CD14-positive monocyte (primary cell): ENCODE data around the gene SQSTM1. TPM values are rescaled to one million over a fixed set of nuclear protein-coding genes. Genes with fewer than 3 reads are reported as not detected.

ENCODE experiments used
- DNase-seq, 3 donors: peaks; one replicate each; pipeline ENCODE4 v3.0.0-alpha.2; 2011 to 2022
- H2AFZ ChIP-seq: 2 replicates; pipeline ENCODE4 v1.6.0; 2012; ENCODE audit warnings: mild to moderate bottlenecking, low read depth, low read length, inconsistent platforms; ENCODE audit not compliant: insufficient read depth, poor library complexity, severe bottlenecking
- H3K27ac ChIP-seq, 2 donors: 1 replicate in 1 of 2; 2 replicates in 1 of 2; pipeline ENCODE4 v1.5.1; 2012 to 2013; ENCODE audit warnings: low read length in 2 of 2, control low read depth in 1 of 2, inconsistent platforms in 1 of 2, low read depth in 1 of 2, mild to moderate bottlenecking in 1 of 2
- H3K27me3 ChIP-seq, 2 donors: one replicate each; pipeline versions ENCODE4 v1.6.0 to v1.6.1; 2011 to 2013; ENCODE audit warnings: low read length in 2 of 2; ENCODE audit not compliant: control insufficient read depth in 2 of 2, insufficient read depth in 2 of 2
- H3K36me3 ChIP-seq, 2 donors: replicated peaks in 1 of 2; 1 replicate in 1 of 2; 2 replicates in 1 of 2; pipeline versions ENCODE4 v1.5.1 to v1.6.1; 2012 to 2013; ENCODE audit warnings: low read length in 2 of 2, control low read depth in 1 of 2, inconsistent platforms in 1 of 2, mild to moderate bottlenecking in 1 of 2; ENCODE audit not compliant: insufficient read depth in 2 of 2, control insufficient read depth in 1 of 2
- H3K4me1 ChIP-seq, 2 donors: 1 replicate in 1 of 2; 2 replicates in 1 of 2; pipeline versions ENCODE4 v1.5.1 to v1.6.1; 2012 to 2013; ENCODE audit warnings: low read length in 2 of 2, control low read depth in 1 of 2, inconsistent platforms in 1 of 2, mild to moderate bottlenecking in 1 of 2, moderate library complexity in 1 of 2; ENCODE audit not compliant: insufficient read depth in 2 of 2, control insufficient read depth in 1 of 2
- H3K4me2 ChIP-seq: replicated peaks from 2 replicates; pipeline ENCODE3; 2012; ENCODE audit warnings: low read length, moderate library complexity, mild to moderate bottlenecking; ENCODE audit not compliant: poor library complexity, severe bottlenecking; ENCODE audit errors: extremely low read depth
- H3K4me3 ChIP-seq, 3 experiments: fragments of 200-600 bp in 1 of 3; sonication (generic) in 1 of 3; replicated peaks in 1 of 3; 1 replicate in 2 of 3; 2 replicates in 1 of 3; pipeline ENCODE4 v1.5.1; 2011 to 2013; ENCODE audit warnings: low read length in 3 of 3, mild to moderate bottlenecking in 3 of 3, control low read depth in 2 of 3, low read depth in 2 of 3, inconsistent platforms in 1 of 3, moderate library complexity in 1 of 3
- H3K79me2 ChIP-seq: 2 replicates; pipeline ENCODE4 v1.6.0; 2012; ENCODE audit warnings: mild to moderate bottlenecking, control low read depth, inconsistent platforms, low read length, moderate library complexity; ENCODE audit not compliant: insufficient read depth
- H3K9ac ChIP-seq: 2 replicates; pipeline ENCODE4 v1.6.0; 2017; ENCODE audit warnings: low read length, mild to moderate bottlenecking; ENCODE audit not compliant: insufficient read depth, poor library complexity, severe bottlenecking
- H3K9me3 ChIP-seq, 2 donors: replicated peaks in 1 of 2; 1 replicate in 1 of 2; 2 replicates in 1 of 2; pipeline versions ENCODE4 v1.5.1 to v1.6.1; 2012 to 2013; ENCODE audit warnings: low read length in 2 of 2, control low read depth in 1 of 2; ENCODE audit not compliant: control insufficient read depth in 1 of 2, insufficient read depth in 1 of 2
- H4K20me1 ChIP-seq: 2 replicates; pipeline ENCODE4 v1.6.0; 2012; ENCODE audit warnings: mild to moderate bottlenecking, low read length, control low read depth, moderate library complexity; ENCODE audit not compliant: insufficient read depth
- H3K27ac Mint-ChIP-seq, 7 donors: one replicate each; pipeline ENCODE4 v1.8.0; 2020; ENCODE audit warnings: mild to moderate bottlenecking in 7 of 7, mixed read lengths in 7 of 7, moderate library complexity in 6 of 7, inconsistent platforms in 2 of 7
- H3K27me3 Mint-ChIP-seq, 3 donors: one replicate each; pipeline ENCODE4 v1.8.0; 2021 to 2022; ENCODE audit warnings: low read depth in 3 of 3, mild to moderate bottlenecking in 3 of 3, mixed read lengths in 3 of 3, moderate library complexity in 3 of 3, inconsistent platforms in 1 of 3
- H3K36me3 Mint-ChIP-seq, 2 donors: one replicate each; pipeline ENCODE4 v1.8.0; 2020; ENCODE audit warnings: mixed read lengths in 2 of 2, inconsistent platforms in 1 of 2, mild to moderate bottlenecking in 1 of 2
- H3K4me1 Mint-ChIP-seq: one replicate; pipeline ENCODE4 v1.8.0; 2020; ENCODE audit warnings: mild to moderate bottlenecking, mixed read lengths
- H3K4me3 Mint-ChIP-seq, 2 donors: one replicate each; pipeline ENCODE4 v1.8.0; 2020; ENCODE audit warnings: mild to moderate bottlenecking in 2 of 2, mixed read lengths in 2 of 2, moderate library complexity in 1 of 2
- H3K9me3 Mint-ChIP-seq, 7 donors: one replicate each; pipeline ENCODE4 v1.8.0; 2020 to 2022; ENCODE audit warnings: mixed read lengths in 7 of 7, mild to moderate bottlenecking in 6 of 7, moderate library complexity in 6 of 7, inconsistent platforms in 2 of 7
- WGBS: methylation state at CpG from one replicate; pipeline ENCODE4 v1.1.5; 2013; ENCODE audit warnings: missing lambda C conversion rate; ENCODE audit not compliant: insufficient coverage; 5-methylcytosine and 5-hydroxymethylcytosine counted together
- intact Hi-C, 2 donors: fragments of 100-400 bp; cut with micrococcal nuclease; formaldehyde crosslinking; loops; one replicate each; pipeline versions ENCODE4 v1.15.0 to v1.15.1; 2023
- polyA plus RNA-seq, 3 donors: library from polyadenylated mRNA; depleted of rRNA in 1 of 3; unstranded in 2 of 3; stranded (reverse) in 1 of 3; fragments of 300-500 nt in 2 of 3; fragments of >200 nt in 1 of 3; fragmentation: Illumina TruSeq in 2 of 3; gene quantifications; 1 replicate in 2 of 3; 2 replicates in 1 of 3; pipeline ENCODE4 v1.2.3, GENCODE V29; 2012 to 2021
- TF ChIP-seq, protein P1 (sequence below): fragments of 200-600 bp; IDR thresholded peaks from one replicate; pipeline ENCODE4 v1.8.0; 2022; ENCODE audit warnings: antibody characterized with exemption, mild to moderate bottlenecking

Gene SQSTM1
- polyA plus RNA-seq, 3 donors, result 182 to 312 (median 275) TPM

DNA sequence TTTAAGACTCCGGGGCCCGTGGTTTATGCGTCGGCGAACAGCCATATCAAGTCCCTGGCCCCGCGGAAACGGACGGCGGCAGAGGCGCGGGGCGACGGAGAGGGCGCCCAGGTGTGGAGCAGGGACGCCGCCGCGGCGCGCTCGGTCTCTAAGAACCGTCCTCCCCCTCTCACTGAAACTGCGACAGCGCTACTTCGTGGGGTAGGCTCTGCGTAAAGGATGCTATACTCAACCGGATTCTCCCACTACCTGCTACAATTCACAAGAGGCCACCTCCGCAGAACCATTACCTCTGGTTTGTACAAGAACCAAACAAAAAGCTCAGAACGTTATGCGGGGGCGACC, 37.5 kb downstream of the SQSTM1 start:
- peak overlapping the region; percentile 95 to 99 for H3K4me3 Mint-ChIP-seq
- peak overlapping the region; percentile 94 for H2AFZ ChIP-seq
- intact Hi-C loops, result no loop called here
- peaks cover 10 to 11% of the 10 kb centered on the region in 2 donors for H3K36me3 Mint-ChIP-seq
- H3K4me1 Mint-ChIP-seq, result peaks cover 22% of the 10 kb centered on the region
- no peaks in the 10 kb centered on the region for H3K27me3 ChIP-seq
- WGBS, result 0% methylated on average over 32 of the region's 32 CpGs
- no peak for DNase-seq
- peaks cover 0 to 4% (median 3%) of the 10 kb centered on the region in 3 donors for H3K27me3 Mint-ChIP-seq
- peaks cover 7 to 14% of the 10 kb centered on the region in 2 donors for H3K36me3 ChIP-seq
- H3K27ac Mint-ChIP-seq, result peak overlapping the region; percentile 1 to 82 (median 66)
- H3K9ac ChIP-seq, result peak overlapping the region; percentile 69
- H3K9me3 Mint-ChIP-seq, result peaks cover 0 to 6% (median 0%) of the 10 kb centered on the region in 7 donors
- H3K27ac ChIP-seq, result no peak overlapping the region
- no peaks in the 10 kb centered on the region for H3K79me2 ChIP-seq
- no peaks in the 10 kb centered on the region for H4K20me1 ChIP-seq
- peak overlapping the region; percentile 70 to 93 (median 90) for H3K4me3 ChIP-seq
- H3K9me3 ChIP-seq, result no peaks in the 10 kb centered on the region
- TF ChIP-seq, protein P1, sequence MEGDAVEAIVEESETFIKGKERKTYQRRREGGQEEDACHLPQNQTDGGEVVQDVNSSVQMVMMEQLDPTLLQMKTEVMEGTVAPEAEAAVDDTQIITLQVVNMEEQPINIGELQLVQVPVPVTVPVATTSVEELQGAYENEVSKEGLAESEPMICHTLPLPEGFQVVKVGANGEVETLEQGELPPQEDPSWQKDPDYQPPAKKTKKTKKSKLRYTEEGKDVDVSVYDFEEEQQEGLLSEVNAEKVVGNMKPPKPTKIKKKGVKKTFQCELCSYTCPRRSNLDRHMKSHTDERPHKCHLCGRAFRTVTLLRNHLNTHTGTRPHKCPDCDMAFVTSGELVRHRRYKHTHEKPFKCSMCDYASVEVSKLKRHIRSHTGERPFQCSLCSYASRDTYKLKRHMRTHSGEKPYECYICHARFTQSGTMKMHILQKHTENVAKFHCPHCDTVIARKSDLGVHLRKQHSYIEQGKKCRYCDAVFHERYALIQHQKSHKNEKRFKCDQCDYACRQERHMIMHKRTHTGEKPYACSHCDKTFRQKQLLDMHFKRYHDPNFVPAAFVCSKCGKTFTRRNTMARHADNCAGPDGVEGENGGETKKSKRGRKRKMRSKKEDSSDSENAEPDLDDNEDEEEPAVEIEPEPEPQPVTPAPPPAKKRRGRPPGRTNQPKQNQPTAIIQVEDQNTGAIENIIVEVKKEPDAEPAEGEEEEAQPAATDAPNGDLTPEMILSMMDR, result no peak
- peaks cover 10 to 21% of the 10 kb centered on the region in 2 donors for H3K4me1 ChIP-seq
- peak overlapping the region; percentile 89 for H3K4me2 ChIP-seq

DNA sequence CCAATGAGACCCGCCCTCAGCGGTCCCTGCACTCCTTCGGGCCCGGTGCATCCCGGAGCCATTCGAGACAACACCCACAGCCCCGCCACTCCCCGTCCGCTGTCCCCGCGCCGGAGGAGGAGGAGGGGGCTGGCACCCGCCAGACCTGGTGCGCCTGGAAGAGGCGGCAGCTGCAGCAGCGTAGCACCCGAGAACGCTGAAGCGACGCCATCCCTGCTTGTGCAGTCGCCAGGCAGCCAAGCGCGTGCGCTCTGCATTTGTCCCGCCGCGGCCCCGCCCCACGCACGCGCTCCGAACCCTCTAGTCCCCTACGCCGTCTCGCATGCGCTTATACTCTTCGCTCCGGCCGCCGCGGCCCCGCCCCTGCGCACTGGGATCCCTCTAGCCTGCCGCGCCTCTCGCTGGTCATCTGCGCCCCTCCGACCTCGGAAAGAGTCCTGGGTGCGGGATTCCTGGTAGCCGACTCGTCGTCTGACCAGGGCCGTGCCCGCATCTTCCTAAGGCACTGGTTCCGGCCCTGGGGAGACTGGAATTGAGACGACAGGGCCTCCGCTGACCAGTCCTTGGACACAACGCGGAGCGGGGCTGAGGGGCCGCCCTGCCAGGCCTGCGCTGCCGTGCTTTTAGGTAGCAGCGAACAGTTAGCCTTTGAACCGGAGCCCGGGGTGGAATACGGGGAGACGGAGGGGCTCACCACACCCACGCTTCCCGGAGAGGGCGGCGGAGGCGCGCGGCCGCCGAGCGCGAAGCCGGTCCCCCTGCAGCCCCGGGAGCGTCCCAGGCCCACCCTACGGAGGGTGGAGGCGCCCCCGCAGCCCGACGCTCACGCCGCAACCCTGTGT, 38.1 kb downstream of the SQSTM1 start, which contains the start of gene MRNIP:
TSS of gene MRNIP (minus strand) at position 232 of the 842 bp plus-strand sequence. CDS start at position 211, 21 bp downstream.
- H3K27me3 Mint-ChIP-seq, result peaks cover 0 to 4% (median 3%) of the 10 kb centered on the region in 3 donors

More for the DNA sequence above, 38.1 kb downstream of the SQSTM1 start, which contains the start of gene MRNIP:
- peak; percentile 86 to 92 (median 87) for DNase-seq
- Histone ChIP-seq H4K20me1 (no peaks in the 10 kb centered on the region), H3K79me2 (no peaks in the 10 kb centered on the region), H3K27ac (peak within 1 kb of the TSS; percentile 13 to 64), H3K9me3 (no peaks in the 10 kb centered on the region), H3K36me3 (peaks cover 13 to 20% of the 10 kb centered on the region in 2 donors), H3K4me2 (peak within 1 kb of the TSS; percentile 89), H3K9ac (peak within 1 kb of the TSS; percentile 69), H3K4me1 (peaks cover 10 to 19% of the 10 kb centered on the region in 2 donors), H3K4me3 (peak within 1 kb of the TSS; percentile 70 to 93 (median 90)), H3K27me3 (no peaks in the 10 kb centered on the region), H2AFZ (peak within 1 kb of the TSS; percentile 94)
- H3K4me3 Mint-ChIP-seq, result peak within 1 kb of the TSS; percentile 95 to 99
- under 1% methylated on average over 79 of the region's 90 CpGs for WGBS
- TF ChIP-seq, protein P1, result no peak
- intact Hi-C loops, result no loop called here
- peaks cover 20% of the 10 kb centered on the region for H3K4me1 Mint-ChIP-seq
- peaks cover 0 to 6% (median 0%) of the 10 kb centered on the region in 7 donors for H3K9me3 Mint-ChIP-seq
- peaks cover 16 to 17% of the 10 kb centered on the region in 2 donors for H3K36me3 Mint-ChIP-seq
- peak within 1 kb of the TSS; percentile 69 to 89 (median 80) for H3K27ac Mint-ChIP-seq
